Activated CD4-positive, alpha-beta T cell treated with anti-CD3 and anti-CD28 coated beads, Interleukin-2, amount 50 U/mL, for 4 hours (primary cell): ENCODE data around the gene ZBTB11.
"Not testable (repeated sequence)": the region's sequence is repeated elsewhere in the genome, so short reads cannot be mapped to it uniquely, and the experiment has no call there.

Source experiments
- DNase-seq, 2 experiments: peaks; one replicate each; pipeline ENCODE4 v3.0.0-alpha.2; 2020

The ZBTB11 gene

GRCh38 chr3:101641397-101642115, 35.4 kb downstream of the ZBTB11 start:
- not testable (repeated sequence) for DNase-seq

- DNase-seq = no peak
Observed at GRCh38 chr3:101640256-101640655, 36.7 kb downstream of the ZBTB11 start.

- no peak for DNase-seq
Observed at GRCh38 chr3:101639280-101639963, 37.5 kb downstream of the ZBTB11 start.

GRCh38 chr3:101638261-101638745, 38.6 kb downstream of the ZBTB11 start:
- no peak for DNase-seq

DNA sequence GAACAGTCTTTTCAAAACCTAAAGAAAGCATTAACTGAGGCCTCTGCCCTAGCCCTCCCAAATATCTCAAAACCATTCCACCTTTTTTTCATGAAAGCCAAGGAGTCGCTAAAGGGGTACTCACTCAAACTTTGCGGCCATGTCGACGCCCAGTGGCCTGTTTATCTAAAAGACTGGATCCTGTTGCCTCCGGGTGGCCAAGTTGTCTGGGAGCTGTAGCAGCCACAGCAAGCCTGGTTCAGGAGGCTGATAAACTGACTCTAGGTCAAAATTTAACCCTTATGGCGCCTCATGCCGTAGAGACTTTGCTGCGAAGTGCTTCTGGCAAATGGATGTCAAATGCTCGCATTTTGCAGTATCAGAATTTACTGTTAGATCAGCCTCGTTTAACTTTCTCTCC, 39.5 kb downstream of the ZBTB11 start:
- DNase-seq = no peak

DNA sequence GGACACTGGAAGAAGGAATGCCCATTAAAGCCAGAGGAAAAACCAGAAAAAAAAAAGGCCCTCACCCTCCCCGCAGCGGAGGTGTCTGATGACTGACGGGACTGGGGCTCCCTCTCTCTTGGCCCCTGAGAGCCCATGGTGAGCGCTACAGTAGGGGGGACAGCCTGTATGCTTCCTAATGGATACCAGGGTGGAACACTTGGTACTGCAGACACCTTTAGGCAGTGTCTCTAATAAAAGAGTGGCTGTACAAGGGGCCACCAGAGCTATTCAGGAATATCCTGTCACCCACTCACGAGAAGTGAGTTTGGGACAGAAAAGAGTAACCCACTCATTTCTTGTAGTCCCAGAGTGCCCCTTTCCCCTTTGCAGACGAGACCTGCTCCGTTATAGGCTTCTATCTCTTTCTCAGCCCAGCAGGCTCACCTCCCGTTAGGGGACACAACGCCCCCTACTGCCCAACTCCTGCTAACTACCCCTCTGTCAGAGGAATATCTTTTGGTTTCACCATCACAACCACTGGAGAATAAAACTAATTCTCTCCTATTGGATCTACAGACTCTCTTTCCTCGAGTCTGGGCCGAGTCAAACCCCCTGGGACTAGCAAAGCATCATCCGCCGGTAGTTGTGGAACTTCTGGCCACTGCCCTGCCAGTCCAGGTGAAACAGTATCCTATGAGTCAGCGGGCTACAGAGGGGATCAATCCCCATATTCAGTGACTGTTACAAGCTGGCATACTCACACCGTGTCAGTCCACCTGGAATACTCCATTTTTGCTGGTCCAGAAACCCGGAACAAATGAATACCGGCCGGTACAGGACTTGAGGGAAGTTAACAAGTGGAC, 40.8 kb downstream of the ZBTB11 start:
- peak; percentile 65 to 68 for DNase-seq

- no peak for DNase-seq
Observed at GRCh38 chr3:101635345-101635744, 41.6 kb downstream of the ZBTB11 start.

DNA sequence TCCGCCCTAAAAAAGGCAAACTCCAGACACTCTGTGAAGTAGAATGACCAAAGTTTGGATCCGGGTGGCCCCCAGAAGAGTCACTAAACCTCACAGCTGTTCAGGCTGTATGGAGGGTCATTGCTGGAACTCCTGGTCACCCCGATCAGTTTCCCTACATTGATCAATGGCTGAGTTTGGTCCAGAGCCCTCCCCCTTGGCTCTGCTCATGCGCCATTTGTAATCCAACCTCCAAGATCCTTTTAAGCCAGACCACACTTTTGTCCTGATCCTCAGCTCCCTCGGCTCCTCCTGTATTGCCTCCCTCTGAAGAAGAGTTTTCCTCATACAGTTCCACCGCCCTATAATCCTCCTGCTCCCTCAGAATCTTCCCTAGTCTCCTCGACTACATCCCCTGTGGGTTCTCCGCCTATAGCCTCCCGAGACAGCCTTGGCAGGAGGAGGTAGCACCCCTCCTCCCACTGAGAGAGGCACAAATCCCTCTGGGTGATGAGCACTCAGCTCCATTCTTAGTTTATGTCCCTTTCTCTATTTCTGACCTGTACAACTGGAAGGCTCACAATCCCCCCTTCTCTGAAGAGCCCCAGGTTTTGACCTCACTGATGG, 42.2 kb downstream of the ZBTB11 start:
- DNase-seq = no peak

- DNase-seq = no peak
Observed at GRCh38 chr3:101633186-101633585, 43.7 kb downstream of the ZBTB11 start.

DNA sequence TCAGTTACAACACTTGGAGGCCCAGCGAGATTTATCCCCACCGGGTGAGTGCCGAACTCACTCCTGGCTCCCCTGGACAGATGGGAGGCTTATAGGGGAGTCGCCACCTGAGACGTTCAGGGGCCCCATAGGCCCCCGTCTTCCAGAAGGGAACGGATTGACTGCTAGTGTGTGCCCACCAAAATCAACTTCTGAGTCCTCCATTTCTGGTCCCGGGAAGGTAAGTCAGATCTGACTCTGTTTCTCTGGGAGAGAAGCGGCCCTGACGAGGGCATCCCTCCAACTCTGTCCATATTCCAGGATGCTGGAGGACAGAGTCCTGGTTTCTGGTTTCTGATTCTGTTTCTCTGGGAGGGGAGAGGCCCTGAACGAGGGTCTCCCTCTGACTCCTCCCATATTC, 44.3 kb downstream of the ZBTB11 start:
- DNase-seq = no peak

DNA sequence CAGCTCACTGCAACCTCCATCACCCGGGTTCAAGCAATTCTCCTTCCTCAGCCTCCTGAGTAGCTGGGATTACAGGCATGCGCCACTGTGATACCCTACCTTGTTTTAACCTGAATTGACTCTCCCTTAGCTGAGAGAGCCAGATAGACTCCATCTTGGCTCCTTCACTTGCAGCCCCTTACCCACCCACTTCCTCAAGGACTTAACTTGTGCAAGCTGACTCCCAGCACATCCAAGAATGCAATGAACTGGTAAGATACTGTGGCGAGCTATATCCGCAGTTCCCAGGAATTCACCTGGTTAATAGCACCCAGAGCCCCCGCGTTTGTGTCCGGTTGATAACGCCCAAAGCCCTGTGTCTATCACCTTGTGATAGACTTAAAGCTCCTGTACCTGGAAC, 45.0 kb downstream of the ZBTB11 start:
- not testable (repeated sequence) for DNase-seq

DNA sequence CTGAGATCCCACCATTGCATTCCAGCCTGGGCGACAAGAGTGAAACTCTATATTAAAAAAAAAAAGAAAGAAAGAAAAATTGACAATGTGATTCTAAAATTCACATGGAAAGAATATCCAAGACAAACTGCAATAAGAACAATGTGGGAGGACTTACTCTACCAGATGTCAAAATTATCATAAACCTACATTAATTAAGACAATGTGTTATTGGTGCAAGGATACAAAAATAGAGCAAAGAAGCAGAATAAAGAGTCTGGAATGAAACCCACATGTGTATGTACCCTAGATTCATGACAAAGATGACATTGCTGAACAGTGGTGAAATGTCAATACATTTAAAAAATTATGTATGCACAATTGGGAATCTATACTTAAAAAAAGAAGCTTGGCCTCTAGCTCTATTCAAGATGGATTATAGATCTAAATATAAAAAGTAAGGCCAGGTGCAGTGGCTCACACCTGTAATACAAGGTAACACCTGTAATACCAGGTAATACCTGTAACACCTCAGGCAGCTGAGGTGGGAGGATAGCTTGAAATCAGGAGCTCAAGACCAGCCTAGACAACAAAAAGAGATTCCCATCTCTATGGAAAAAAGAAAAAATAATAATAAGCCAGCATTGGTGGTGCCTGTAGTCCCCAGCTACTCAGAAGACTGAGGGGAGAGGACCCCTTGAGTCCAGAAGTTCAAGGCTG, 45.7 kb downstream of the ZBTB11 start:
- no peak for DNase-seq

DNA sequence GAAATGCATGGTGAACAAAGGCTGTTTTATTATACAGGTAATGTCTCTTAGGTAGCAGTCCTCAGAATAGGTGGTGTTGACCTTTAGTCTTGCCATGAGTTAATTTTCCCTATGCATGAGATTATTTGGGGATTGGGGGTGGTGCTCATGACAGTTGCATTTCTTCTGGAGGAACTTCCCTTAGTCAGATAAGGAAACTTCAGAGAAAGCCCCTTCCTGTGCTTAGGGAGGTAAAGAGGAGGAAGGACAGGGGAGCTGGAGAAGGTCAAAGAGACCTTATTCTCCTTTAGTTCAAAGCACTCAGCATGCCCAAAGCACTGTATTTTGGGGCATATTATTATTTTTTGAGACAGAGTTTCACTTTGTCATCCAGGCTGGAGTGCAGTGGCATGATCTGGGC, 47.7 kb downstream of the ZBTB11 start:
- no peak for DNase-seq

DNA sequence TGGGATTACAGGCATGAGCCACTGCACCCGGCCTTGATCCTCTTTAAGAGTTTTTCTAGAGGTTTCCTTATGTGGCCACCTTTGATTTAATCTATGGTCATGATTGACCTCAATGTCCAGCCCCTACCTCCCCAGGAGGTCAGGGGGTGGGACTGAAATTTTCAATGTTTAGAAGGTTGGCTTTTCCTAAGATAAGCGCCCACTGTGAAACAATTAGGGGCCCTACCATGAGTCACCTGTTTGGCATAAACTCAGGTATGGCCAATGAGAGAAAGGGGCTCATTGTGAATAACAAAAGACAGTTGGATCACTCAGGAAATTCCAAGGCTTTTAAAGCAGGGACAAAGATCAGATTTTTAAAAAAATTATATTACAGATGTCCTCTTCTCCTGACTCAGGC, 51.1 kb downstream of the ZBTB11 start:
- no peak for DNase-seq

GRCh38 chr3:101624857-101625256, 52.1 kb downstream of the ZBTB11 start:
- DNase-seq = no peak

DNA sequence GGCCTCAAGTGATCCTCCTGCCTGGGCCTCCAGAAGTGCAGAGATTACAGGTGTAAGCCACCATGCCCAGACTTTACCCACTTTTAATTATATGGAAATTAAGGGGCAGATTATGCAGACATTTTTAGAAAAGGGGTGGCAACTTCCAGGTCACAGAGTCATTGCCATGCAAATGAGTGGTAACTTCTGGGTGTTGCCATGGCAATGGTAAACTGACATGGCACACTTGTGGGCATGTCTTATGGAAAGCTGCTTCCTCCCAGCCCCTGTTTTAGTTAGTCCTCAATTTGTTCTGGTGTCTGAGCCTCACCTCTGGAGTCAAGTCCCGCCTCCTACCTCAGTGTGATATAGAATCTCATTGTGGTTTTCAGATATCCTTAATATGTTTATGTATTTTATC, 53.3 kb downstream of the ZBTB11 start:
- no peak for DNase-seq

DNA sequence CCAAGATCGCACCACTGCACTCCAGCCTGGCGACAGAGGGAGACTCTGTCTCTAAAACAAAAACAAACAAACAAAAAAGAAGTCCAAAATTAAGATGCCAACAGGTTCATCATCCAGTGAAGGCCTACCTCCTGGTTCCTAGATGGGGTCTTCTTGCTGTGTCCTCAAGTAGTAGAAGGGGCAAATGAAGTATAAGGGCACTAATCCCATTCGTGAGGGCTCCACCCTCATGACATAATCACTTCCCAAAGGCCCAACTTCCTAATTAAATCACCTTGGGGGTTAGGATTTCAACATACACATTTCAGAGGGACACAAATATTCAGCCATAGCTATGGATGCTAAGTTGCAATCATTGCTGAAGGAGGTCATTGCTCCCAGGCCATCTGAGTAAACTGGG, 57.2 kb downstream of the ZBTB11 start:
- DNase-seq = no peak

GRCh38 chr3:101618726-101619125, 58.2 kb downstream of the ZBTB11 start:
- no peak for DNase-seq

DNA sequence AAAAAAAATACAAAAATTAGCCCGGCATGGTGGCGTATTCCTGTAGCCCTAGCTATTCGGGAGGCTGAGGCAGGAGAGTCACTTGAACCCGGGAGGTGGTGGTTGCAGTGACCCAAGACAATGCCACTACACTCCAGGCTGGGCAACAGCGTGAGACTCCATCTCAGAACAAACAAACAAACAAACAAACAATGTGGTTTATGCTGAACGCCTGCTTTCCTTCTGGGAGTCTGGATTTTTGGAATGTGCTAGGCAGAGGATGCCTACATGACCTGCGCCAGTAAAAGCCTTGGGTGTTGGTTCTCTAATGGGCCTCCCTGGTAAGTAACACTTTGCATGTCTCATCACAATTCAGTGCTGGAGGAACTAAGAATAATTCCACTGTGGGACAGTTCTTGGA, 59.5 kb downstream of the ZBTB11 start:
- DNase-seq = no peak

DNA sequence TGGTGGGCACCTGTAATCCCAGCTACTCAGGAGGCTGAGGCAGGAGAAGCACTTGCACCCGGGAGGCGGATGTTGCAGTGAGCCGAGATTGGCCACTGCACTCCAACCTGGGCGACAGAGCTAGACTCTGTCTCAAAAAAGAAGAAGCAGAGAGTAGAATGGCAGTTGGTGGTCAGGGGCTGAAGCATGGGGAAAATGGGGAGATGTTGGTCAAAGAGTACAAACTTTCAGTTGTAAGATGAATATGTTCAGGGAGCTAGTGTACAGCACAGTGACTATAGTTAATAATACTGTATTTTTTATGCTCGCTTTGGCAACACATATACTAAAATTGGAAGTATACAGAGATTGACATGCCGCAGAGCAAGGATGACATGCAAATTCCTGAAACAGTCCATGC, 61.4 kb downstream of the ZBTB11 start:
- DNase-seq = no peak

DNA sequence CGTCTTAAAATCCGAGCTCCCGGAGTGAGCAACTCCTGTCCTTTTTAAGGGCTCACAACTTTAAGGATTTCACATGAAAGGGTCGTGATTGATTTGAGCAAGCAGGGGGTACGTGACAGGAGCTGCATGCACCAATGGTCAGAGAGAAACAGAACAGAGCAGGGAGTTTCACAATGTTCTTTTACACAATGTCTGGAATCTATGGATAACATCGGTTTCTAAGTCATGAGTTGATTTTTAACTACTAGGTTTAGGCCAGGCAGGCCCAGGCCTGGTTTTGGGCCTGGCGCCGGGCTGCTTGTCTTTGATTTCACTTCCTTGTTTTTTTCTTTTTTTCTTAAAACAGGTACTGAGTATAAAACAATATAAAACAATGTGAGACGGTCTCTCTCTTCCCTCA, 63.9 kb downstream of the ZBTB11 start:
- not testable (repeated sequence) for DNase-seq

DNA sequence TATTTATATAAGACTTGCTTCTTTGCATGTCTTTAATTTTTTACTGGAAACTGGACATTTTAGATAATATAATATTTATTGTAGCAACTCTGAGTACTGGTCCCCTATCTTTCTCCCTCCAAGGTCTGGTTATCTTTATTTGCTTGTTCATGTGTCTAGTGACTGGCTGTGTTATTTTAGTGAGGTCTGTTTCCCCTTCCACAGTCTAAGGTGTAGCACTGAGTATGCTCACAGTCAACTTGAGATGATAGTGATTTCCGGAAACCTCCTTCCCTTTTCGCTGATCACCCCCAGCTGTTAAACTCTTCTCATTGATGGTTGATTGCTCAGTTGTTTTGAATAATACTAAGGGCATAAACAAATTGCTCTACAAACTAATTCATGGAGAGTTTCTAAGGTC, 65.9 kb downstream of the ZBTB11 start:
- DNase-seq = no peak

DNA sequence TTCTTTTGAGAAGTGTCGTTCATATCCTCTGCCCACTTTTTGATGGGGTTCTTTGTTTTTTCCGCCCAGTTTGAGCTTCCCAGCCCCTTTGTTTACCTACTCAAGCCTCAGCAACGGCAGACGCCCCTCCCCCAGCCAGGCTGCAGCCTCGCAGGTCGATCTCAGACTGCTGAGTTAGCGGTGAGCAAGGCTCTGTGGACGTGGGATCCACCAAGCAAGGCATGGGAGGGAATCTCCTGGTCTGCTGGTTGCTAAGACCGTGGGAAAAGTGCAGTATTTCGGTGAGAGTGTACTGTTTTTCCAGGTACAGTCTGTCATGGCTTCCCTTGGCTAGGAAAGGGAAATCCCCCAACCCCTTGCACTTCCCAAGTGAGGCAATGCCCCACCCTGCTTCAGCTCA, 71.5 kb downstream of the ZBTB11 start:
- DNase-seq = not testable (repeated sequence)
